Lower leg skin (tissue), 4 donors: ENCODE data around the gene RAD51B. TPM values are rescaled to one million over a fixed set of nuclear protein-coding genes. Genes with fewer than 3 reads are reported as not detected.

Experiments used
- DNase-seq, 2 donors: peaks; one replicate each; pipeline ENCODE4 v3.0.0-alpha.2; 2019; ENCODE audit warnings: low spot score in 2 of 2
- H3K4me3 ChIP-seq: fragments of 200-600 bp; sonication (generic); 2 replicates; pipeline ENCODE4 v1.5.1; 2017; ENCODE audit warnings: mild to moderate bottlenecking, low read depth; ENCODE audit not compliant: poor library complexity, severe bottlenecking
- POLR2A ChIP-seq, 2 donors: fragments of 450-650 bp; IDR thresholded peaks; one replicate each; pipeline ENCODE4 v1.6.1; 2016 to 2017; ENCODE audit warnings: antibody characterized with exemption in 2 of 2, mild to moderate bottlenecking in 1 of 2, moderate library complexity in 1 of 2
- WGBS, 2 donors: methylation state at CpG; one replicate each; pipeline ENCODE4 v1.1.5; 2018; 5-methylcytosine and 5-hydroxymethylcytosine counted together
- intact Hi-C: fragments of 100-400 bp; cut with DNase I; formaldehyde crosslinking; loops from one replicate; pipeline ENCODE4 v1.15.0; 2023; ENCODE audit warnings: low total_unique reads
- total RNA-seq, 4 donors: library from RNA; depleted of rRNA; stranded (reverse); fragments of >200 nt; gene quantifications; one replicate each; pipeline ENCODE4 v1.1.0, GENCODE V29; 2016
- TF ChIP-seq, protein P1 (sequence below), 3 donors: fragments of 450-650 bp; IDR thresholded peaks; one replicate each; pipeline ENCODE4 v1.5.1; 2016; ENCODE audit warnings: antibody characterized with exemption in 3 of 3, mild to moderate bottlenecking in 3 of 3, moderate library complexity in 2 of 3

The RAD51B gene
- total RNA-seq, 4 donors from 2014 or later: 6.1 to 27.2 (median 13.6) TPM

DNA sequence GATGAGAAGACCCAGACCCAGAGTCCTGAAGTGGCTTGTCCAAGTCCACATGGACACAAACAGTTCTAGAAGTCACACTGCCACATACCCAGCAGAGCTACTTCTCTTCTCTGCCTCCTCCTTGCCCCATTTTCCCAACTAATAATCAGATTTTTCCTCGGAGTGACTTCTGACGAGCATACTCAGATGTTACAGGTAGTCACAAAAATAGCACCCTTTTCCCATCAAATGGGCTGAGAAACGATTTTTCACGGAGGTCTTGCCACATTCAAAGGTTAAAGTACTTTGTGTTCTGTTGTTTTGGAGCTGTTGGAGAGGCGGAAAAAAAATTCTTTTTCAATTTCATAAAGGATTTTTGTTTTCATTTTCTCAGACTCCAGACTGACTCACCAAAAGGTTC lies 740.4 kb downstream of the RAD51B start:
- 88 to 91% methylated on average over 5 of the region's 5 CpGs for WGBS, 2 donors
- no peak for DNase-seq
- intact Hi-C loops: no loop called here
- no peak for TF ChIP-seq POLR2A (IDR thresholded peaks at IDR 0.05)
- TF ChIP-seq, protein P1, sequence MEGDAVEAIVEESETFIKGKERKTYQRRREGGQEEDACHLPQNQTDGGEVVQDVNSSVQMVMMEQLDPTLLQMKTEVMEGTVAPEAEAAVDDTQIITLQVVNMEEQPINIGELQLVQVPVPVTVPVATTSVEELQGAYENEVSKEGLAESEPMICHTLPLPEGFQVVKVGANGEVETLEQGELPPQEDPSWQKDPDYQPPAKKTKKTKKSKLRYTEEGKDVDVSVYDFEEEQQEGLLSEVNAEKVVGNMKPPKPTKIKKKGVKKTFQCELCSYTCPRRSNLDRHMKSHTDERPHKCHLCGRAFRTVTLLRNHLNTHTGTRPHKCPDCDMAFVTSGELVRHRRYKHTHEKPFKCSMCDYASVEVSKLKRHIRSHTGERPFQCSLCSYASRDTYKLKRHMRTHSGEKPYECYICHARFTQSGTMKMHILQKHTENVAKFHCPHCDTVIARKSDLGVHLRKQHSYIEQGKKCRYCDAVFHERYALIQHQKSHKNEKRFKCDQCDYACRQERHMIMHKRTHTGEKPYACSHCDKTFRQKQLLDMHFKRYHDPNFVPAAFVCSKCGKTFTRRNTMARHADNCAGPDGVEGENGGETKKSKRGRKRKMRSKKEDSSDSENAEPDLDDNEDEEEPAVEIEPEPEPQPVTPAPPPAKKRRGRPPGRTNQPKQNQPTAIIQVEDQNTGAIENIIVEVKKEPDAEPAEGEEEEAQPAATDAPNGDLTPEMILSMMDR (IDR thresholded peaks at IDR 0.05): no peak
- no peak overlapping the region for H3K4me3 ChIP-seq

DNA sequence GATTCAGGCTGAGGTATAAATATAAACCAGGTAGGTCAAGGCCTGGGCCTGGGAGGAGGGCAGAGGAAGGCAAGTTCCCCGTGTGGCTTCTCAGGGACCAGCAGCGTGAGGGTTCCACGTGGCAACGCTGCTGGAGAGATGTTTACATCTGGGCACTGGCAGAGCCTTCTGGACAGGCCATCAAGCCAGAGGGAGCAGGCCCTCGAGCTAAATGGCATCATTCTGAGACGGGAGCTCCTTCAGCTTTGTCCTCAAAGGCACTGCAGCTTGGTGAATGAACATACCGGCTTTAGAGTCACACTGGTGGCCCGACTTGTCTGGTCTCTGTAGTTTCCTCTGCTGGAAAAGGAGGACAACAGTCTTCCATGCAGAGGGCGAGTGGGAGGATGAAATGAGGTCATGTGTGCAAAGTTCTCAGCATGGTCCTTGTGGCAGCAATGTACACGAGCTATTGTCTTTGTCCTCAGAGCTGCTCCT lies 742.0 kb downstream of the RAD51B start:
- no peak overlapping the region for H3K4me3 ChIP-seq
- WGBS, 2 donors: 57 to 64% methylated on average over 10 of the region's 10 CpGs
- intact Hi-C loops: no loop called here
- TF ChIP-seq, protein P1 (IDR thresholded peaks at IDR 0.05): no peak
- TF ChIP-seq POLR2A (IDR thresholded peaks at IDR 0.05): no peak
- DNase-seq: peak in 1 of 2 donors; percentile 78

DNA sequence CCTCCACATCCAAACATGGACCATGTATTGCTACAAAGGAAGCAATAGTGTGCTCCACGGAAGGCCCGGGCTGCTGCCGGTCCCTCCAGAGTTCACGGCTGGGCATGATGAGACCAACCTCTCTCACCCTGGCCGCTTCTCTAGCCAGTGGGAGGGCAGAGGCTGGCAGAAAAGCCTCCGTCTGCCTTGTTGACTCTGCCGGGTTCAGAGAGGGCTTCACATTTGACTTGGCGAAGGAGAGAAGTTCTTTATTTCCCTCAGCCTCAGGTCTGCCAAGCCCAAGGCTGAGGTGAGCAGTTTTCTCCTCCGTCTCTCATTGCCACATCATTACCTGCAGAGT lies 743.3 kb downstream of the RAD51B start:
- DNase-seq: peak in 1 of 2 donors; percentile 77
- intact Hi-C loops: no loop called here
- 64 to 71% methylated on average over 6 to 9 of the region's 9 CpGs for whole genome bisulfite sequencing, 2 donors

DNA sequence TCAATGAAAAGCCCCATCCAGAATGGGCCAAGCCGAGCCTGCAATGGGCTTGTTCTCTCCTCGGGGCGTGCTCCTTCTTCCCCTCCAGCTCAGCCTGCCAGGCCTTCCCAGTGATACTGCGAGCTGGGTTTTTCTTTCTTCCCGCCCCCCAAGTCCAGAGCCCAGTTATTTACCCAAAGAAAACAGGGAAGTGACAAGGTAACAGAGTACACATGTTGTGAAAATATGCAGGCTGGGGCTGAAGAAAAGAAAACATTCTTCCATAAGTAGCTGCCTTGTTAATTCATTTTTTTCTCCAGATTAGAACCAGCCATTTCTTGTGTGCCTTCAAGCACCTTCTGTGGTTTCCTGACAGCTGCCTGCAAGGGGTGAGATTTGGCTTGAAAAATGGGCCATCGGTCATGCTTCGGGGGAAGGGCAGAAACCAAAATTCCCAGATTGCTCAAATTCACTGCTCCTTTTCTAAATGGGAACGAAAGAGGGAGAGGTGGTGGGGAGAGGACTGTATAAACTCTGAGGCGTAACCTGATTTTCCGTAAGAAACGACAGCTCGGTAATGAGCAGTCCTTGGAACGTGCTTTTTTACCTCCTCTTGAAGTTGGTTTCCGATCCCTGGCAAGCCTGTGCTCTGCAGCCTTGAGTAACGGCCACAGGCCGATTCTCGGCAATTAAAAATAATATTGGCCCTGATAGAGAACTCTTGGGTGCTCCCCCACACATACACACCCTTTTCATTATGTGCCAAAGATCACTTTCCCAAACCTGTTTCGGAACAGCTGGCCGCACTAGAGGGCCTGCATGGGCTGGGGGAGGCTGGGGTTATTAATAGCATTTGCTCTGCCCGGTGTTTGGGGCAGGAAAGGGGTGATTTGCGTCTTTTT lies 743.9 kb downstream of the RAD51B start:
- intact Hi-C loops: no loop called here
- TF ChIP-seq, protein P1 (IDR thresholded peaks at IDR 0.05): no peak
- no peak for TF ChIP-seq POLR2A (IDR thresholded peaks at IDR 0.05)
- peak in 1 of 2 donors; percentile 71 for DNase-seq
- WGBS, 2 donors: 29 to 34% methylated on average over 21 of the region's 21 CpGs
- H3K4me3 ChIP-seq: no peak overlapping the region

More for the DNA sequence above, 743.3 kb downstream of the RAD51B start:
- TF ChIP-seq, protein P1 (IDR thresholded peaks at IDR 0.05): no peak
- TF ChIP-seq POLR2A (IDR thresholded peaks at IDR 0.05): no peak
- no peak overlapping the region for H3K4me3 ChIP-seq

DNA sequence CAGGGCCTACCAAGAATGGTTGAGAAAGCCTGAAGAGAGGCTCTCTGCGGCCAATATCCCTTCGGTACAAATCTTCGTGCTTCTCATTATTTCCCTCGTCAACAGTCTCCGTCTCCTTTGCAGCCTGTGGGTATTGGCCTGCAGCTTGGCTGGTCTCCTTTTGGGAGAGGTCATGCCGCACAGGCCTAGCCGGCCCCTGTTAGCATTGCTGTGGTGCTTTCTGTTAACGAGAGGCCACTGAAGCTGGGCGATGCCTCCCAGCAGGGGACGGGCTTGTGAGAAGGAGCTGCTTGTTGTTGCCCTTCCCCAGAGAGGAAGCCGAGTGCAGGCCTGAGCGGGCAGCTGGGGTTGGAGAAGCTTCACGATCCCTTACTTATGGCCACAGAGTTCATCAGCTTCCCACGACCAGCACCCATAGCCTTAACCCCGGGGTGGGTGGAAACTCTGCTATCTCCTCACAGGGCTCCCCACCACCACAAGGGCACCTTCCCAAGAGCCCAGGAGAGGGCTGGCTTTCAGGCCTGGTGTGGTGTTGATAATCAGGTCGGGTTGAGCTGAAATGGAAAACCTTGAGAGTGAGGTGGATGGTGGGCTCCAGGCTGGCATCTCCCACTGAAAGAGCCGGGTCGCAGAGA lies 744.7 kb downstream of the RAD51B start:
- TF ChIP-seq, protein P1 (IDR thresholded peaks at IDR 0.05): no peak
- TF ChIP-seq POLR2A (IDR thresholded peaks at IDR 0.05): no peak
- intact Hi-C loops: no loop called here
- WGBS, 2 donors: 55% methylated on average over 13 to 16 of the region's 18 CpGs
- H3K4me3 ChIP-seq: no peak overlapping the region
- peak in 1 of 2 donors; percentile 84 for DNase-seq
